Chondrocyte (in vitro differentiated cells): ENCODE measurements around the gene NIBAN1. TPM values are rescaled to one million over a fixed set of nuclear protein-coding genes. Genes with fewer than 3 reads are reported as not detected.

ENCODE experiments used
- DNase-seq: peaks from one replicate; pipeline ENCODE4 v3.0.0; 2021; ENCODE audit warnings: mixed read lengths, low spot score
- H3K27ac Mint-ChIP-seq: one replicate; pipeline ENCODE4 v1.8.0; 2021; ENCODE audit warnings: mild to moderate bottlenecking, moderate library complexity, mixed read lengths; ENCODE audit not compliant: unreplicated experiment
- H3K27me3 Mint-ChIP-seq: 2 replicates; pipeline ENCODE4 v1.8.0; 2021; ENCODE audit warnings: low read depth, mixed read lengths
- H3K36me3 Mint-ChIP-seq: 2 replicates; pipeline ENCODE4 v1.8.0; 2021; ENCODE audit warnings: low read depth, mixed read lengths
- H3K4me1 Mint-ChIP-seq: 2 replicates; pipeline ENCODE4 v1.8.0; 2021; ENCODE audit warnings: low read depth, mild to moderate bottlenecking, mixed read lengths
- H3K4me3 Mint-ChIP-seq: one replicate; pipeline ENCODE4 v1.8.0; 2021; ENCODE audit warnings: mild to moderate bottlenecking, moderate library complexity, mixed read lengths; ENCODE audit not compliant: unreplicated experiment
- H3K9me3 Mint-ChIP-seq: 2 replicates; pipeline ENCODE4 v1.8.0; 2021; ENCODE audit warnings: low read depth, mixed read lengths
- total RNA-seq: library from RNA; stranded (reverse); gene quantifications from 3 replicates; pipeline ENCODE4 v1.2.1, GENCODE V29; 2021
- TF ChIP-seq, protein P1 (sequence below): fragments of 200-600 bp; sonication (generic); IDR thresholded peaks from 2 replicates; pipeline ENCODE4 v1.5.0; 2021; ENCODE audit warnings: antibody characterized with exemption, mild to moderate bottlenecking, moderate library complexity

NIBAN1 gene
- total RNA-seq, 1 donor from 2014 or later = 101 TPM

DNA sequence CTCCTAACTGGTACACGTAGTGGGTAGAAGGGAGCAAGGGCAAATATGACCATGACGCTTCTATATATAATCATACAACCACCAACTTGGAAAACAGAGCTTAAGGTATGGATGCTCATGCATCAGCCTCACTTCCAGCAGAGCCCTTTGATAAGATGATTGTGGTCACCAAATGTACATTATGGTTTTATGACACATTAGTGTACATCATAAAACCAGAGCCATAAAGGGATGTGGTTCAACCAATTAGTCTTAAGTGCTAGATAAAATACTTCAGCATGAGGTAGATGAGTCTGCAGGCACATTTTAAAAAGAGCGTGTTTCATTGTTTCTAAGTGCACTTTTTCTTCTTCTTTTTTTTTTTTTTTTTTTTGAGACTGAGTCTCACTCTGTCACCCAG is 43.7 kb downstream of the NIBAN1 start:
- TF ChIP-seq, protein P1, sequence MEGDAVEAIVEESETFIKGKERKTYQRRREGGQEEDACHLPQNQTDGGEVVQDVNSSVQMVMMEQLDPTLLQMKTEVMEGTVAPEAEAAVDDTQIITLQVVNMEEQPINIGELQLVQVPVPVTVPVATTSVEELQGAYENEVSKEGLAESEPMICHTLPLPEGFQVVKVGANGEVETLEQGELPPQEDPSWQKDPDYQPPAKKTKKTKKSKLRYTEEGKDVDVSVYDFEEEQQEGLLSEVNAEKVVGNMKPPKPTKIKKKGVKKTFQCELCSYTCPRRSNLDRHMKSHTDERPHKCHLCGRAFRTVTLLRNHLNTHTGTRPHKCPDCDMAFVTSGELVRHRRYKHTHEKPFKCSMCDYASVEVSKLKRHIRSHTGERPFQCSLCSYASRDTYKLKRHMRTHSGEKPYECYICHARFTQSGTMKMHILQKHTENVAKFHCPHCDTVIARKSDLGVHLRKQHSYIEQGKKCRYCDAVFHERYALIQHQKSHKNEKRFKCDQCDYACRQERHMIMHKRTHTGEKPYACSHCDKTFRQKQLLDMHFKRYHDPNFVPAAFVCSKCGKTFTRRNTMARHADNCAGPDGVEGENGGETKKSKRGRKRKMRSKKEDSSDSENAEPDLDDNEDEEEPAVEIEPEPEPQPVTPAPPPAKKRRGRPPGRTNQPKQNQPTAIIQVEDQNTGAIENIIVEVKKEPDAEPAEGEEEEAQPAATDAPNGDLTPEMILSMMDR = no peak
- H3K36me3 Mint-ChIP-seq = peaks cover 9% of the 10 kb centered on the region
- no peak overlapping the region for H3K27ac Mint-ChIP-seq
- H3K9me3 Mint-ChIP-seq = peaks cover 9% of the 10 kb centered on the region
- no peak for DNase-seq
- no peaks in the 10 kb centered on the region for H3K27me3 Mint-ChIP-seq
- H3K4me3 Mint-ChIP-seq = no peak overlapping the region
- H3K4me1 Mint-ChIP-seq = peaks cover 5% of the 10 kb centered on the region

DNA sequence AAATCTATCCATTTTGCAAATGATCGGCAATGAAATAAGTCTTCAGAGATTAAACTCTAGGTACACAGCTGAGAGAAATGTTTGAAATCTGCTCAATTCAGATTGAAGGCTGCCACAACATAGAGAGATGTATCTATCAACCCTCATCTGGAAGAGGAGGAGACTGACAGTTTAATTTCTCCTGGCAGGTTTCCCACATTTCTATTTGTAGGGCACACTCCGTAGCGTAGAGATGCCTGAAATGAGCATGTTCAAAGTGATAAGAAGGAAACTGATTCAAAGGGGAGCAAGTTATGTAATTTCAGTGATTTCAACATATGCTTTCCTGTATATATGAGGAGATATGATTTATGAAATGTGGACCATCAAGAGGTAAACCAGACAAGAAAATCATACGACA is 44.1 kb downstream of the NIBAN1 start:
- H3K4me1 Mint-ChIP-seq = peaks cover 5% of the 10 kb centered on the region

DNA sequence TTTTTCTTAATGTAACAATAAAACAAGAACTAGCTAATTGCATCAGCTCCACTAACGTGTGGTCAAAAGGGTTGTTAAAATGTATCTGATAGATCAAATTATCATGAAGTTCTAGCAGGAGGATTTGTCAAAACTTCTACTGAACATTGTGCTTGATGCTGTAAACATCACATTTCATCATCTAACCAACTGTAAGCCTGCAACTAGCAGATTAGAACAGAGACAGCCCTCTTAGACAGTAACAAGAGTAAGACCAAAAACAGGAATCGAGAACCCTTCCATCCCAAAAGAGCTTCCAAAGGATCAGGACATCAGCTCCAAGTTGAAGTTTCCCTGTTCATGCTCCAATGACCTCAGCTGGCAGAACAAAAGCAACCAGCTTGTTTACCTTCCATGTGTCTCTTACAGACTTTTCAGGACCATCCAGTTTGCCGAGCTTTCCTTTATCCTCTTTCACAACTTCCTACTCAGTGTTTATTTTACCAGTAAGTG is 44.6 kb downstream of the NIBAN1 start:
- no peaks in the 10 kb centered on the region for H3K27me3 Mint-ChIP-seq
- DNase-seq = no peak
- H3K36me3 Mint-ChIP-seq = peaks cover 9% of the 10 kb centered on the region
- no peak overlapping the region for H3K4me3 Mint-ChIP-seq
- TF ChIP-seq, protein P1 = no peak
- H3K9me3 Mint-ChIP-seq = peaks cover 9% of the 10 kb centered on the region
- H3K4me1 Mint-ChIP-seq = peaks cover 5% of the 10 kb centered on the region
- H3K27ac Mint-ChIP-seq = no peak overlapping the region

More for the DNA sequence above, 44.1 kb downstream of the NIBAN1 start:
- peaks cover 9% of the 10 kb centered on the region for H3K36me3 Mint-ChIP-seq
- no peak overlapping the region for H3K27ac Mint-ChIP-seq
- DNase-seq = no peak
- no peaks in the 10 kb centered on the region for H3K27me3 Mint-ChIP-seq
- H3K4me3 Mint-ChIP-seq = no peak overlapping the region
- TF ChIP-seq, protein P1 = no peak
- peaks cover 9% of the 10 kb centered on the region for H3K9me3 Mint-ChIP-seq

DNA sequence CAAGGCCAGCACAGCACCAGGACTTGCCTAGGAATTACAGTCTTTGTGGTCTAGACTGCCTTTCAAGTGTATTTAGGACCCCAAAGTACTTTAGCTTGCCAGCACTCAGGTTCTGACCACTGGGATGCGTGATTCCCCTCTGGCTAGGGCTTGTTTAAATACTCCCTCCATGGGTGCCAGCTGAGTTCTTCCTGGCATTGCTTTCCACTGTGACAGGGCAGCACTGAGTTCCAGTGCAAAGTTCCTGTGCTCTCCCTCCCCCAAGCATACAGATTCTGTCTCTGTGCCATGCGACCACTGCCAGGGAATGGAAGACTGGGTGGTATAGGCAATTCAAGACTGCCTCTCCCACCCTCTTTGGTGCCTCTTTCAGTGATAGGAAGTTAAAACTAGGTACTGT is 45.9 kb downstream of the NIBAN1 start:
- DNase-seq = no peak
- TF ChIP-seq, protein P1 = no peak

More for the DNA sequence above, 45.9 kb downstream of the NIBAN1 start:
- Mint-ChIP-seq H3K36me3 (peaks cover 4% of the 10 kb centered on the region), H3K27me3 (no peaks in the 10 kb centered on the region), H3K9me3 (peaks cover 12% of the 10 kb centered on the region), H3K27ac (no peak overlapping the region), H3K4me3 (no peak overlapping the region), H3K4me1 (peaks cover 5% of the 10 kb centered on the region)

Other genes with a start within 250 kb of the NIBAN1 start
- gene EDEM3, start 219.7 kb downstream of the NIBAN1 start, total RNA-seq = 31.6 to 43.1 TPM (median 41.7 TPM) in 3 replicates
- 22.4 to 25.1 TPM (median 23.2 TPM) in 3 replicates for gene RNF2, start 71.0 kb upstream of the NIBAN1 start, total RNA-seq
- 10.9 to 21.0 TPM (median 12.6 TPM) in 3 replicates for gene TRMT1L, start 182.4 kb upstream of the NIBAN1 start, total RNA-seq
- 2.7 to 3.5 TPM (median 3.3 TPM) in 3 replicates for gene SWT1, start 182.7 kb upstream of the NIBAN1 start, total RNA-seq